DMS 273 (cell line): ENCODE measurements around the gene STAT1.
"Not testable (repeated sequence)": the region's sequence is repeated elsewhere in the genome, so short reads cannot be mapped to it uniquely, and the experiment has no call there.

Source experiments
- DNase-seq: peaks from one replicate; lab custom pipeline; 2025; ENCODE audit not compliant: unreplicated experiment; lab: John Stamatoyannopoulos, UW

Gene STAT1

DNA sequence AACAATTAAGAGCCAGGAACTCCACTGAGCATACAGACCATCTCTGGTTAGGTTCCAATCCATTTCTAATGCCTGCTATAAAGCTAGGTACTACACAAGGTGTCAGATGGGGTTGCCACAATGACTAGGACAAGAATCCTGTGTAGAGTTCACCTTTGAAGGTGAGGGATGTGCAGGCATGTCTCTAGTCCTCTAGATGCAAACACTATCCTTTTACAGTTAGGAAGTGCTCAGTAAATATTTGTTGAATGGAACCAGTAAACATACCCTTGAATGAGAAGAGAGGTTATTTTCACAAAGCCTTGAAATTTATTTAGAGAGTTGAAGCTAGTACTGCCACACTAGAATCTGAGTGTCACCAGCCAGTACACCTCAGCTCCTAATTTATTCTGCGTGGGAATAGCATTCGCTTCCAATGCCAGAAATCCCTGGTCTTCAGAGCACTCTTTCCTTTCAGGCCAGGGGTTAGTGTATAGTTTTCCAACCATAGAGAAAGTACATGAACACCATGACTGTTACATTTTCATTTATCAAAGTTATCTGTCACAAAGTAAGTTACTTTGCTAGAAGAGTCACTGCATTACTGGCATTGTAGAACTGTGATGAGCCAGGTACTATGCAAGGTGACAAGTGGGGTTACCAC, 48.3 kb downstream of the STAT1 start:
- no peak for DNase-seq

DNA sequence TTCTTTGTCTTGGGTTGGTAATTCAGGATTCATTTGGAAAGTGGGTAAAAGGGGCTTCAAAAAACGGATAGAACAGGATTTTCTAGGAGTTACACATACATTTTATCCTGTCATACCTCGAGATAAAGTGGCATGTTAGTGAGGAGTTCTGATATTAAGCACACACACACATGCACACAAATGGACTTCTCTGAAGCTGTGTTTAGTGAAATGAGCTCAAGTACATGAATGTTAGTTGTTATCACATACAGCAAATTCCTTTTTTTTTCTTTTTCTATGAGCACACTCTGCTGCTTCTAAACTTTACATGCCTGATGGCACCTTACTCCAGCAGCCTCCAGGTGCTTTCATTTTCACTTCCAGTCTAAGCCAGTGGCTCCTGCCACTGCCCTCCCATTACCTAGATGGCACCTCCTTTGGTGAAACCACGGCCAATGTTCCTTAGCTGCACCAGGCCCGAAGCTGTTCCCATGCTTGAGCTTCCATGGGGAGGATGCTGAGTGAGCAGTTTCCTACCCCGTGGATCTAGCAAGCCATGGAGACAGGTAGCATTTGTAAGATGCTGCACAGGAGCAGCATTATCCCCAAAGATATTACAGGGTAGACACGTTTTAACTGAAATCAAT, 49.7 kb downstream of the STAT1 start:
- no peak for DNase-seq

DNA sequence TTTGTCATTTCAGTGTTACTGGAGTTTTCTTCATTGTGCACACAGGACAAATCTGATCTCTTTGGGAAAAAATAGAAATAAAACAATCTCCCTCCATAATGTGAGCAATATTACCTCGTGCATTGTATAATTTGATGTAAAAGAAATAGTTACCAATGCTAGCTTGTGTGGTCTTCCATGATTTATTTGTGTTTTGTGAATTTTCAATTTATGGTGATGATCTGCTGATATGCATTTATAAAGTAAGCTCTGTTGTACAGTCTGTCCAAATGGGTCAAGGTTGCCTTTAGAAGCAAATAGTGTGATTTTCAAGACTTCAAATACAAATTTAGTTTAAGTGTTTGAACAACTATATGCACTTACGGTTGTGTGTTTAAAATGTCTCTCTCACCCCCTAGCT, 50.9 kb downstream of the STAT1 start:
- no peak for DNase-seq

- DNase-seq = no peak
Observed at GRCh38 chr2:190961918-190962487, 52.0 kb downstream of the STAT1 start.

DNA sequence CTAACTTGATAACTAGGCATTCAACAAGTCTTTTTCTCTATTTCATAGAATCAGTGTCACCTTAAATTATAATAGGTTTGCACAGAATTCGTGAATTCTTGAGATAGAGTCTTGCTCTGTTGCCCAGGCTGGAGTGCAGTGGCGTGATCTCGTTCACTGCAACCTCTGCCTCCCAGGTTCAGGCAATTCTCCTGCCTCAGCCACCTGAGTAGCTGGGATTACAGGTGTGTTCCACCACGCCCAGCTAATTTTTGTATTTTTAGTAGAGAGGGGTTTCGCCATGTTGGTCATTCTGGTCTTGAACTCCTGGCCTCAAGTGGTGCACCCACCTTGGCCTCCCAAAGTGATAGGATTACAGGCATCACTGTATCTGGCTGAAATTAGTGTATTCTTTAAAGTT, 52.9 kb downstream of the STAT1 start:
- not testable (repeated sequence) for DNase-seq

DNA sequence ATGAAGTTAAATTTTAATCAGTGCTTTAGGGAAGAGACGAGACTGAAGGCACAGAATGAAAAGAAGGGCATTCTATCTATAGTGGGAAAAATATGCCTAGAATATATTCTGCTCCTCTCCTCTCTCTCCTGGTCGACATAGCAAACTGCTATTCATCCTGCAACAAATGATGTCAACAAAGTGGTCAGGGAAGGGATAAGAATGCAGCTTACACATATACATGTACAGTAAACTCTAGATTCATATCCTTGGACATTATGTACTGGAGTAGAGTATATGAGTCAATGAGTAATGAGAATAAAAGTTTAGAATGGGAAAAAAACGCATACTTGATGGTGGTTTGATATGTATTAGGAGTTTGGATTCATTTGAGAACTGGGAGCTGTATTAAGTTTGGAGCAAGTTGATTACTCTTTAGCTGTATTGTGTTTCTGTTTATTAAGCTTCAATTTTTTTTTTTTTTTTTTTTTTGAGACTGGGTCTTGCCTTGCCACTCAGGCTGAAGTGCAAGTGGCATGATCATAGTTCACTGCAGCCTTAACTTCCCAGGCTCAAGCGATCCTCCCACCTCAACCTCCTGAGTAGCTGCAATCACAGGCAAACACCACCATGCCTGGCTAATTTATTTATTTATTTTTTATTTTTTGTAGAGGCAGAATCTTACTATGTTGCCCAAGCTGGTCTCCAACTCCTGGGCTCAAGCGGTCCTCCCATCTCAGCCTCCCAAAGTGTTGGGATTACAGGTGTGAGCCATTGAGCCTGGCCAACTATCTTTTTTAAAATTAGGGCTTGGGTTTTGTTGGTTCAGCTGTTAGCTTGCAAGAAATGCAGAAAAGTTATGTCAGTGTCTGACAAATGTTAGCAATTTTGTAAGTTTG, 53.8 kb downstream of the STAT1 start:
- no peak for DNase-seq

DNA sequence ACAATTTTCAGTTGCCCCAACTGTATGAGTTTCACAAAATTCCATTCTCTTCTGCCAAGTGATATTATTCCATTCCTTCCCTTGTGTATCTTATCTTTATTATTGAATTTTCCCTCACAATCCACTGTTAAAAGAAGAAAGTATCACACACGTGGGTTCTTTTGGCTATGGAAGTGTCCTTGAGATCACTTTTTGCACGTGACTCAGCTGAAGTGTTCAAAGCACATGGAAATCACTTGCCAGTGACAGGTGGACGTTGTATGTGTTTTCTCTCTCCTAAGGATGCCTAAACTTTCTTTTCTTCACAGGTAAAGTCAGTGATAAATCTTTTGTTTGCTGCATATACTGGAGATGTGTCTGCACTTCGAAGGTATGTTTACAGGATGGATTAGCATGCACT, 60.7 kb downstream of the STAT1 start:
- DNase-seq = no peak

GRCh38 chr2:190950566-190950991, 63.4 kb downstream of the STAT1 start:
- DNase-seq = peak; percentile 16

GRCh38 chr2:190948671-190949070, 65.3 kb downstream of the STAT1 start:
- DNase-seq = no peak

- peak; percentile 49 for DNase-seq
Observed at GRCh38 chr2:190947711-190948251, 66.2 kb downstream of the STAT1 start.

DNA sequence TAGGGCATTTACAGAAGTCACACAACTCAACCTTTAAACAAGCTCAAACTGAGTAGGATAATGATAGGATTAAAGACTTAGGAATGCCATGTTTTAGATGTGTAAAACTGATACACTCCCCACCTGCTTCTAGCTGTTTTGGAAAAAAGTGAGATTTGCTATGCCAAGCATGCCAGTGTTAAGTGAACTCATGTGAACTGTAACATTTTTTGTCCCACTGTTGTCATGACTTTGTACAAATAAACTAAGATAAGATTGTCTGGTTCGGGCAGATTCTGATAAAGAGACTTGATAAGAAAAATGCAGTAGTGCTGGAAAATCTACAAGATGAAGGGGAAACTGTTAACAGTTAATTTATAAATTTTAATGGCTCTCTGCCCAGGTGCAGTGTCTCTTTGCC, 66.8 kb downstream of the STAT1 start:
- DNase-seq = no peak

DNA sequence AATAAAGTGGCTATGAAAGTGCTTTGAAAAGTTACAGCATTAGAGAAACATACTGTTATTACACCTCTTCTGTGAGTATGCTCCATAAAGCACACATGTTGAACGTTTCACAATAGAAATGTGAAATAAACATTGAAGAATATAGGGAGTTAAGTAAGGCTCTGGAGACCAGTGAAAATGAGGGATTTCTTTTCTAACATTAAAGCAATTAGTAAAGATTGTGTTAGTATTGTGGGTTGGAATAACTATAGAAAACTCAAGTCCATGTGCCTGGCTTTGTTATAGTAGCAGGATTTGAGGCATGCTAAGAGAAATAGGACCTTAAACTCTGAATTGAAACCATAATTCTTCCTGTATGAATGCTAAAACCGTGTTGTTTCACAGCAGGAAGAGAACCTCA, 70.3 kb downstream of the STAT1 start:
- no peak for DNase-seq

DNA sequence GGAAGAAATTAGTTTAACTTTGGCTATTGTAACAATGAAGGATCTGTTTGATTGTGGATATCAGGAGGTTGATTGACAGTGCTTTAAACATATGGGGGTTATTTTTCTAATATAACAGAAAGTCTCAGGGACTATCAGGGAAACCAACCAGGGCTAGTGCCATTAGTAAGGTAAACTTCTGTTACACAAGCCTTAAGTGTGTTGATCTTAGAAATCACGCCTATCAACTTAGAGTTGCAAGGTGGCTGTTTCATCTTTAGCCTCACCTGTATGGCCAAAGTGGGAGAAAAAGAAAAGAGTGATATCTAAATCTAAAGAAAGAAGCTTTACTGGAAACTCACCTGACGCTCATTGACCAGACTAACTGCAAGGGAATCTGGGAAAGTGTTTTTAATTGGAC, 71.3 kb downstream of the STAT1 start:
- DNase-seq = no peak

GRCh38 chr2:190941571-190941970, 72.4 kb downstream of the STAT1 start:
- no peak for DNase-seq

- no peak for DNase-seq
Observed at GRCh38 chr2:190940454-190940853, 73.5 kb downstream of the STAT1 start.

GRCh38 chr2:190938771-190939335, 75.1 kb downstream of the STAT1 start:
- no peak for DNase-seq

GRCh38 chr2:190935054-190935453, 78.9 kb downstream of the STAT1 start:
- no peak for DNase-seq

GRCh38 chr2:190933361-190933760, 80.6 kb downstream of the STAT1 start:
- DNase-seq = no peak

DNA sequence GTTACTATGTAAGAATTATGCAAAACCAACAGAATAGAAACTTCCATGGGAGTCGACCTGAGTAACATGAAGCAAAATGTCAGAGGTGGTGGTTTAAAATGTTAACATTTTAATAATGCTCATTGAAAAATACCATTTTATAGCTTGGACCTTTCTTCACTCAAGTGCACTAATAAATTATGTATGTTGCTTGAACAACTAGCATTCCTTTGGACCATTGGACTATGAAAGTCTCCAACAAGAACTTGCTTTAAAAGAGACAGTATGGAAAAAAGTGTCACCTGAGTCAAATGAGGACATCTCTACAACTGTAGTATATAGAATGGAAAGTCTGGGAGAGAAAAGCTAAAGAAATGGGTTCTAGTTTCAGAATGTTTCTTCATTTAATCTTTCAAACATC, 81.5 kb downstream of the STAT1 start:
- no peak for DNase-seq

GRCh38 chr2:190930411-190930810, 83.6 kb downstream of the STAT1 start:
- DNase-seq = no peak

GRCh38 chr2:190929919-190930318, 84.1 kb downstream of the STAT1 start:
- no peak for DNase-seq
